CD4-positive, alpha-beta T cell treated with Interleukin-15 for 4 hours (primary cell): Measurements from ENCODE around the gene ZNF410.
A peak's percentile ranks its signal among the peaks of the same experiment; 100 is the strongest.
"Not testable (repeated sequence)": the region's sequence is repeated elsewhere in the genome, so short reads cannot be mapped to it uniquely, and the experiment has no call there.

Experiments used
- DNase-seq: peaks from one replicate; pipeline ENCODE4 v3.0.0-alpha.2; 2020; ENCODE audit warnings: low spot score

The ZNF410 gene, protein sequence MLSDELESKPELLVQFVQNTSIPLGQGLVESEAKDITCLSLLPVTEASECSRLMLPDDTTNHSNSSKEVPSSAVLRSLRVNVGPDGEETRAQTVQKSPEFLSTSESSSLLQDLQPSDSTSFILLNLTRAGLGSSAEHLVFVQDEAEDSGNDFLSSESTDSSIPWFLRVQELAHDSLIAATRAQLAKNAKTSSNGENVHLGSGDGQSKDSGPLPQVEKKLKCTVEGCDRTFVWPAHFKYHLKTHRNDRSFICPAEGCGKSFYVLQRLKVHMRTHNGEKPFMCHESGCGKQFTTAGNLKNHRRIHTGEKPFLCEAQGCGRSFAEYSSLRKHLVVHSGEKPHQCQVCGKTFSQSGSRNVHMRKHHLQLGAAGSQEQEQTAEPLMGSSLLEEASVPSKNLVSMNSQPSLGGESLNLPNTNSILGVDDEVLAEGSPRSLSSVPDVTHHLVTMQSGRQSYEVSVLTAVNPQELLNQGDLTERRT

DNA sequence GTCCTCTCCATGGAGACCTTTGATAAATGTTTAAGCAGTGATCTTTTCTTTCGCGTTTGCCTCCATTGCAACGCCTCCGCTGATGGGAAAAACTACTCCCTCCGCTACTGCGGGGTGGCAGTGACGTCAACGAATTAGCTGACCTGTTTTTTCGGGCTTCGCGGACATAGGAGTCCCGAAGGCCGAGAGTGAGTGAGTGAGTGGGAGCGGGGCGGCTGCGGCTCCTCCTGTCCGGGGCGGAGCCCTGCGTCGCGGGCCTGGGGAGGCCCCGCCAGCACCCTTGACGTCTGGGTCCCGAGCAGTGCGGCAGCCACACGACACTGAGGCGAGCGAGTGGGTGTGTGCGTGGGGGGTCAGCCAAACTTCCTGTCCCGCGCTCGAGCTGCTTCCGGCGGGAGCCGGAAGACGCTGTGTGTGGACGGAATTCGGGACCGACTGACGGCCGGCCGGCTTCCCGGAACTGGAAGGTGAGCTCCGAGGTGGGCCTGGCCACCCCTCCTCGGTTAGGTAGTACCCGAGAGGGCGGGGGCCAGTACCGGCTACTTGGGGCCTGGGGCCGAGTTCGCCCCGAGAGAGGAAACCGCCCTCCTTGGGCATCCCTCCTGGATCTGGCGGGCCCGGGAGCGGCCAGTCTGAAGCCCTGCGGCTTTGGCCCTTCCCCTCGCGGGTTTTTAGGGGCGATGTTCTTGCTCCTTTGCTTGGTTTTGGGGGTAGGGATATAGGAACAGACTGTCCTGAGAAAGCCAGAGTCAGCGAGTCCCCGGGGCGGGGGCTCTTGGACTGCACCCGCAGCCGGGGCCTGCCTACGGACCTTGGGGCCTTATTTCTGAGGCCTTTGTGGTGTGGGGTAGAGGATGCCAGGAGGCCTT is at the start of gene ZNF410:
Gene ZNF410 (plus strand): TSS at position 411 of the 869 bp plus-strand sequence. CDS start 5,317 bp downstream, outside the sequence.
- peak; percentile 83 for DNase-seq

DNA sequence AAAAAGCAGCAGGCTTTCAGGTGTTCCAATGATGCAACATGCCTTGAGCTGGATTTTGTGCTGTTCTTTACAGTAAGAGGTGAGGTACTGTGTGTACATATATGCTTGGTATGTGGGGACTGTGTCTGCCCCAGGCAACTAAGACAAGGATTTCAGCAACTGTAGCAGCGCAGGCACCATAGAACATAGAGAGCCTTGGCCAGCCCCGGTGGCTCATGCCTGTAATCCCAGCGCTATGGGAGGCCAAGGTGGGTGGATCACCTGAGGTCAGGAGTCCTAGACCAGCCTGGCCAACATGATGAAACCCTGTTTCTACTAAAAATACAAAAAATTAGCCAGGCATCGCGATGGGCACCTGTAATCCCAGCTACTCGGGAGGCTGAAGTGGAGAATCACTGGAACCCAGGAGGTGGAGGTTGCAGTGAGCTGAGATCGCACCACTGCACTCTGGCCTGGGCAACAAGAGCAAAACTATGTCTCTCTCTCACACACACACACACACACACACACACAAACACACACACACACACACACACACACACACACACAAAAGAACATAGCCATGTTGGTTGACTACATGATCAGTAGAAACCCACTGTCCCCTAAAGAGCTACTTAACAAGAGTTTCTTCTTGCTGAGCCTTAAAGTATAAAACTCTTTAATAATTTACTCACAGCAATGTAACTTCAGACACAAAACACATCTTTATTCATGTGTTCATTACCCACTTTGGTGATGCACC is 48.2 kb upstream of the ZNF410 start:
- DNase-seq: not testable (repeated sequence)

DNA sequence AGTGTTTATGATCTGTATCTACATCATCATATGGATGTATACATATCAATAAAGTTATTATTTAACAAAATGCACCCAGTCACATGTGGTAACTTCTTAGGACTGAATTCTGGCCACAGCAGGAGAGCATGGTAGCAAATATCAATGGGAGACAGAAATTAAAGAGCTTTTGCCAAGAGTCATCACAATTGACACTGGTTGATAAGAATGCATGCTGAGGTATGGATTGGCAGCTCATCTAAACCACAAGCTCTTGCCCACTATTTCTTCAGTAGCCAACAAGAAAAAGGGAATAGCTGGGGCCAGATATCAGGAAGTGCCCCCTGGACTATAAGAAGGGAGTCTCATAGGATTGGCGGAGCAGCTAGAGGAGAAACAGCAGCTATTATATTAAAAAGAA is 44.5 kb upstream of the ZNF410 start:
- no peak for DNase-seq

DNA sequence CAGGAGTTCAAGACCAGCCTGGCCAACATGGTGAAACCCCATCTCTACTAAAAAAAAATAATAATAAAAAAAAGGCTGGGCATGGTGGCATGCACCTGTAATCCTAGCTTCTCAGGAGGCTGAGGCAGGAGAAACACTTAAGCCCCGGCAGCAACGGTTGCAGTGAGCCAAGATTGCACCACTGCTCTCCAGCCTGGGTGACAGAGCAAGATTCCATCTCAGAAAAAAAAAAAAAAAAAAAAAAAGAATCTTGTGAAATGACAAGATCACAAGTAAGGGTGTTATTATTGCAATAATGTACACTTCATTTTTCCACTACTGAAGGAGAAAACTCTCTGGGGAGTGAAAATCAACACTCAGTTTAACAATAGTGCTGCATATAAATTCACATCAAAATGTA is 43.8 kb upstream of the ZNF410 start:
- DNase-seq: no peak

DNA sequence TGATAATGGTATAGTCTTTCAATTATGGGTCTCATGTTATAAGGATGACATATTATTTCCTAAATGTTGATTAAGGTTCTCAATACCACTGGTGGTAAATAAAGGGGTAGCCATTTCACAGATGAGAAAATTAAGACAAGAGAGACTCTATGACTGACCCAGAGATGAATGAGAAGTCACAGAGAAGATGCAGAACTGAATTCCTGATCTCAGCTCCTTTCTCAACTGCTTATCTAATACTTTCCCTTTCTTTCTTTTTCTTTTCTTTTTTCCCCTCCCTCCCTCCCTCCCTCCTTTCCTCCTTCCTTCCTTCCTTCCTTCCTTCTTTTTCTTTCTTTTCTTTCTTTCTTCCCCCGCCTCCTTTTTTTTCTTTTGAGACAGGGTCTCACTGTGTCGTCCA is 43.4 kb upstream of the ZNF410 start:
- DNase-seq: no peak

DNA sequence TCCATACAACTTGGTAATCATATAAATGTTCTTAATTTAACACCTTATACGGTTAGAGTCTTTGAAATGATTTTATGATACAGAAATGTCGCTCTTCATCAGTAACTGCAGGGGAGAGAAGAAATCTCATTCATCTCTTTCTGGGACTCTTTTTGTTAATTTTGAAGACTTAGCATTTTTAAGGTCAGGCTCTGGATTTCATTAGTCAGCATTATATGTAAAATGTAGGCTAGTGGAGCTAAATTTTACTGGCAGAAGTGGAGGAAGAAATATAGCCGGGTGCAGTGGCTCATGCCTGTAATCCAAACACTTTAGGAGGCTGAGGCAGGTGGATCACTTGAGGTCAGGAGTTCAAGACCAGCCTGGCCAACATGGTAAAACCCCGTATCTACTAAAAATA is 39.7 kb upstream of the ZNF410 start:
- DNase-seq: no peak

DNA sequence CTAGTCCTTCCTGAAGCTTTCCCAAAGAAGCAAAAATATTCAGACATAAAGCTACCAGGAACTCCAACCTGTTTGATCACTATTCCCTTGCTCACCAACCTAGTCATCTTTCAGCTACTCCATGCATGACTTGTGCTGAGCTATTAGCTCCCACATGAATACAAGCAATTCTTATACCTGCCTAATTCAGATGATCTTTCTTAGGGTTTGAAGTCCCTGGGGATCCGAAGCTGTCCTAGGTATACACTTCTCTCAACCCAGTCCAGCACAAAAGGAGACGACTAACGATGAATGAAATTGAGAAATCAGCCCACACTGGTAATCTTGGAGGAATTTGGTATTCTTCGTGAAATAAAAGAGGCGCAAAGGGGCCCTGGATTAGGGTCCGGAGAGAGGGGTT is 35.7 kb upstream of the ZNF410 start:
- DNase-seq: no peak

DNA sequence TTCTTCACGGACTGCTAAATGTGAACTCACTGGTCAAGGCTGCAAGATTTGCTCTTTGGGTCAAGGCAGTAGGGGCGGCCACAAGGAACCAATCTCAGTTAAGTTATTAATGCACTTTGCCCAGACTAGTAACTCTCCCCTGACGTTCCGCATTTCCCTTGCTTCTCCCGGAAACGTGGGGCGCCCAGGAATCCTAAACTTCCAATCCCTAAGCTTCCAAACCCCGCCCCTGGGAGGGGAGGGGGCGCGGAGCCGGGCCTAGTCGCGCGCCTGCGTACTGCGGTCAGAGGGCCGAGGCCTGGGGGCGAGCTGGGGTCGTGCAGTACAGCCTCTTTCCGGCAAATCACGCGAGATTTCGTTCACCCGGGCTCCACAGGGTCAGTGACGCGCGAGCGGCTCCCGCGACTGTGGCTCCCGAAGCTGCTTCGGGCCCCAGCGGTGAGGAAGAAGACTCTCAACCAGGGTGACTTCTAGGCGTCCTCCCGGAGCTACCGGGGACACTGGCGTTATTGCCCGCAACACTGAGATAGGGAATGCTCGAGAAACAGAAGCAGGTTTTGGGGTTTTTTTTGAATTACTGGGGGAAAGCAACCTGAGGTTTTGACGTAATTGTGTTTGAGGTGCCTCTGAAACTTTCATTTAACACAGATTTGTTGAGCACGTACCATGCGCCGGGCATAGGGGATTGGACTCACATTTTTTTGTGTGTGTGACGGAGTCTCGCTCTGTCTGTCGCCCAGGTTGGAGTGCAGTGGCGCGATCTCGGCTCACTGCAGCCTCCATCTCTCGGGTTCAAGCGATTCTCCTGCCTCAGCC is 34.9 kb upstream of the ZNF410 start, which contains the start of gene PTGR2:
Gene PTGR2 (plus strand): TSS at position 265 of the 816 bp plus-strand sequence. CDS start 7,032 bp downstream, outside the sequence.
- DNase-seq: peak; percentile 92

DNA sequence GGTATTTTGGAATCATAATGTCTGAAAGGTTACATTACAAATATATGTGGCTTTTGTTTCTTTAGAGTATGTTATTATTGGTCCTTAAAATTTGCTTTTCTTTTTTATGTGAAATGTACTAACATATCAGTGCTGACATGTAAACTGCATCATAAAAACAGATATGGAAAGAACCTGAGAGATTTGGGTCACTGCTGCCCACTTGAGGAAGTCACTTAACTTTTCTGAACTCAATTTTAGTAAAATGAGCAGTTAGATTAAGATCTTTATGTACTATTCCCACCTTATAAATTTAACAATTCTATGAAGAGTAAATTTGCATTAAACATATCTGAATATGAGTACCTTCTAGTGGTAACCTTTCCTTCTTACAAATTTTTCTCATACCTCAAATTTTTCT is 27.5 kb upstream of the ZNF410 start:
- no peak for DNase-seq

DNA sequence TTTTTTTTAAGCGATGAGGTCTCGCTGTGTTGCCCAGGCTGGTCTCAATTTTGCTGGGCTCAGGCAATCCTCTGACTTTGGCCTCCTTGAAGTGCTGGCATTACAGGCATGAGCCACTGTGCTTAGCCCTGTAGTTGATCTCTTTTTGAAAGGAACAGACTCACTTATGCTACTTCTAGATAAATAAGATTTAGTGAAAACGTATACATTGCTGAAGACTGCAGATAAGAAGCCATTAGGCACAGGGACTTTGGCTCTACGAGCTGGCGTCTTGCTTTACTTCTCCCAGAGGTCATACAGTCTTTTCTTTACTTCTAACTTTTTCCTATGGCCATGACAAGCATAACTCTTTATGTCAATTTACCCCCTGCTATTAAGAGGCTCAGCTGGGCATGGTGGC is 25.6 kb upstream of the ZNF410 start:
- no peak for DNase-seq

DNA sequence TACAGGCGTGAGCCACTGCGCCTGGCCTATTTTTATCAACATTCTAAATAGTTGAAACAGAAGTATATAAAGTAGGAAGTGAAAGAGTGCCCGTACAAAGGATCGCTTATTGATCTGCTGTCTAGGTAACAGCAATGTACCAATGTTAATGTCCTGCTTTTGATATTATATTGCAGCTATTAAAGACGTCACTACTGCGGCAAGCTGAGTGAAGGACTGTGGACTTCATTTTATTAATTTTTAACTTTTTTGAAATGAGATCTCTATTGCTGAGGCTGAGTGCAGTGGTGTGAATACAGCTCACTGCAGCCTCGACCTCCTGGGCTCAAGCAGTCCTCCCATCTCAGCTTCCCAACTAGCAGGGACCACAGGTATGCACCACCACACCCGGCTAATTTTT is 24.2 kb upstream of the ZNF410 start:
- DNase-seq: no peak

DNA sequence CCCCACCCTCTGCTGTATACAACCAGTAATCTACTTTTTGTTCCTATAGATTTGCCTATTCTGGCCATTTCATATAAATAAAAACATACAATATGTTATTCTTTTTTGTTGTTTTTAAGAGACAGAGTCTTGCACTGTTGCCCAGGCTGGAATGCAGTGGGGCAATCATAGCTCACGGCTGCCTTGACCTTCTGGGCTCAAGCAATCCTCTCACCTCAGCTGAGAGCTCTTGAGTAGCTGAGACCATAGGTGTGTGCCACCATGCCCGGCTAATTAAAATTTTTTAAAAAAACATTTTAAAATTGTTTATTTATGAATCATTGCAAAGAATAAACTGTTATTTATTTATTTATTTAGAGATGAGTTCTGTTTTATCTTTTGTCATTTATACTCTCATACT is 23.4 kb upstream of the ZNF410 start:
- DNase-seq: no peak

DNA sequence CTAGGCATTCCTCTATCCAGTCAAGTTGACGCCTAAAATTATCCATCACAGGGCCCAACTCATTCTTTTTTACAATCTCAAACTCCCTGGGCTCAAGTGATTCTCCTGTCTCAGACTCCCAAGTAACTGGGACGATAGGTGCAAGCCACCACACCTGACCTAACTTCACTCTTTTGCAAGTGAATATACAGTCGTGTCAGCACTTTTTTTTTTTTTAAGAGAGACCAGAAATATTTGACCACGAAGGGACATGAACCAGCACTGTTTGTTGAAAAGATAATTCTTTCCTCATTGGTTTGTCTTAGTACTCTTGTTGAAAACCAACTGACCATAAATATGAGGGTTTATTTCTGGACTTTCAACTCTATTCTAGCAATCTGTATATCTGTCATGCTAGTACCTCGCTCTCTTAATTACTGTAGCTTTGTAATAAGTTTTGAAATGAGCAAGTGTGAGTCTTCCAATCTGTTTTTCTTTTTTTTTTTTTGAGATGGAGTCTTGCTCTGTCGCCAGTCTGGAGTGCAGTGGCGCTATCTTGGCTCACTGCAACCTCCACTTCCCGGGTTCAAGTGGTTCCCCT is 21.0 kb upstream of the ZNF410 start:
- DNase-seq: no peak

DNA sequence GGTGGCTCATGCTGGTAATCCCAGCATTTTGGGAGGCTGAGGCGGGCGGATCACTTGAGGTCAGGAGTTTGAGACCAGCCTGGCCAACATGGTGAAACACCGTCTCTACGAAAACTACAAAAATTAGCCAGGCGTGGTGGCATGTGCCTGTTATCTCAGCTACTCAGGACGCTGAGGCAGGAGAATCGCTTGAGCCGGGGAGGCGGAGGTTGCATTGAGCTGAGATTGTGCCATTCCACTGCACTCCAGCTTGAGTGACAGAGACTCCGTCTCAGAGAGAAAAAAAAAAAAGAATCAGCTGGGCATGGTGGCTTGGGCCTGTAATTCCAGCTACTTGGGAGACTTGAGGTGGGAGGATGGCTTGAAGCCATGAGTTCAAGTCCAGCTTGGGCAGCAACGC is 16.9 kb upstream of the ZNF410 start:
- not testable (repeated sequence) for DNase-seq

DNA sequence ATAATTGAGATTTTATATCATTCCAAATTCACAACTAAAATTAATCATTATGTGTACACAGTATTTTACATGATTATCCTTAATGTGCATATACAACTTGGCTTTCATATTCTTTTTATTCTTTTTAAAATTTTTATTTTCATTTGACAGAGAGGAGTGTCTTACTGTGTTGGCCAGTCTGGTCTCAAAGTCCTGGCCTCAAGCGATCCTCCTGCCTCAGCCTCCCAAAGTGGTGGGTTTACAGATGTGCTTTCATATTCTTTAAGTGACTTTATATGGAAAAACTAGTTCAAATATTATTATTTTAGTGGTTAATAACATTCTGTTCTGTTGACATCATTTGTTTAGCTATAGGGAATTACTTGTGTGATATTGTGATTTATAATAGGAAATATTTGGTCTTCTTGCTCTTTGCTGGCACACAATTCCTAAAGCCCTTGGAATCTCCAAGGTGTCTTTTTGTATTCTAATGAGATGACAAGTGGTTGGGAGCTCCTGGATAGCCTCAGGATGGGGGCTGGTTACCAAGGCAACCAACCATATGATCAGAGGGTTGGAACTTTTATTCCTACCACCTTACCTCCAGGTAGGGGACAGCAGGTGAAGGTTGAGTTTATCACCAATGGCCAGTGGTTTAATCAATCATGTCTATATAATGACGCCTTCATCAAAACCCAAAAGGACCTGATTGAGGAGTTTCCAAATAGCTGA is 16.0 kb upstream of the ZNF410 start:
- no peak for DNase-seq

DNA sequence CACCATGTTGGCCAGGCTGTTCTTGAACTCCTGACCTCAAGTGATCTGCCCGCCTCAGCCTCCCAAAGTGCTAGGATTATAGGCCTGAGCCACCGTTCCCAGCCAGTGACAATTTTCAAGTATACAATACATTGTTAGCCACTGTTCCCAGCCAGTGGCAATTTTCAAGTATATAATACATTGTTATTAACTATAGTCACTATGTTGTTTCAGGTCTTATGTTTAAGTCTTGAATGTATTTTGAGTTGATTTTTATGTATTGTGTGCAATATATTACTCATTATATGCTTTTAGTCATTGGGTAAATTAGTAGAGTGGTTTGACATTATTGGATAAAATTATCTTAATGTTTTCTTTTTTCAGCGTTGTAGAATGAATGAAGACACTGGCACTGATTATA is 13.0 kb upstream of the ZNF410 start:
- DNase-seq: no peak

DNA sequence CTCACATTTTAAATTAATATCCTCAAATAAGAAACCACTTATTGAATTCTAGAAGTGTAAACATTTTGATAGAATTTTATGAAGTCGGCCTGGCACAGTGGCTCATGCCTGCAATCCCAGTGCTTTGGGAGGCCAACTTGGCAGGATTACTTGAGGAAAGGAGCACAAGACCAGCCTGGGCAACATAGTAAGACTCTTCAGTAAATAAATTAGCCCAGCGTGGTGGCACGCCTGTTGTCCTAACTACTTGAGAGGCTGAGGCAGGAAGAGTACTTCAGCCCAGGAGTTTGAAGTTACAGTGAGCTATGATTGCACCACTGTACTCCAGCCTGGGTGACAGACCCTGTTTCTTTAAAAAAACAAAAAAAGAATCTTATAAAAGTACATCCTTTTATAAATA is 8.9 kb upstream of the ZNF410 start:
- DNase-seq: no peak

DNA sequence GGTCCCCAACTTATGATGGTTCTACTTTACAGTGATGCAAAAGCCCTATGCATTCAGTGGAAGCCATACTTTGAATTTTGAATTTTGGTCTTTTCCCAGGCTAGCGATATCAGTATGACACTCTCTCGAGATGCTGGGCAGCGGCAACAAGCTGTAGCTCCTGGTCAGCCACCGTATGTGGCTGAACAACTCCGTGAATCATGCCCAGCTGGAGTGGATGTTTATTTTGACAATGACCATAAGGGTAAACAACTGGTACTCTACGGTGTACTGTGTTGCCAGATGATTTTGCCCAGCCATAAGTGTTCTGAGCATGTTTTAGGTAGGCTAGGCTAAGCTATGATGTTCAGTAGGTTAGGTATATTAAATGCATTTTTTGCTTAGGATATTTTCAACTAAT is 8.2 kb upstream of the ZNF410 start:
- DNase-seq: no peak

DNA sequence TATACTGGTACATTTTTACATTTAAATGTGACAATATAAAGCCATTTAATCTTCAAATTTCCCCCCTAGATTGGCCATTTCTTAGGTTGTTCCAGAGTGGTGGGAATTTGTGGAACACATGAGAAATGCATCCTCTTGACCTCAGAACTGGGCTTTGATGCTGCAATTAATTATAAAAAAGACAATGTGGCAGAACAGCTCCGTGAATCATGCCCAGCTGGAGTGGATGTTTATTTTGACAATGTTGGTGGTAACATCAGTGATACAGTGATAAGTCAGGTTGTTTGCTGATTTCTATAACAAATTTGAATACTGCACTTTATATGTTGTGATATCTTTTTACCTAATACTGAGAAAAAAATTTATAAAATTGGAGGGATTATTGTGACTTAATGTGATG is 7.6 kb upstream of the ZNF410 start:
- no peak for DNase-seq

DNA sequence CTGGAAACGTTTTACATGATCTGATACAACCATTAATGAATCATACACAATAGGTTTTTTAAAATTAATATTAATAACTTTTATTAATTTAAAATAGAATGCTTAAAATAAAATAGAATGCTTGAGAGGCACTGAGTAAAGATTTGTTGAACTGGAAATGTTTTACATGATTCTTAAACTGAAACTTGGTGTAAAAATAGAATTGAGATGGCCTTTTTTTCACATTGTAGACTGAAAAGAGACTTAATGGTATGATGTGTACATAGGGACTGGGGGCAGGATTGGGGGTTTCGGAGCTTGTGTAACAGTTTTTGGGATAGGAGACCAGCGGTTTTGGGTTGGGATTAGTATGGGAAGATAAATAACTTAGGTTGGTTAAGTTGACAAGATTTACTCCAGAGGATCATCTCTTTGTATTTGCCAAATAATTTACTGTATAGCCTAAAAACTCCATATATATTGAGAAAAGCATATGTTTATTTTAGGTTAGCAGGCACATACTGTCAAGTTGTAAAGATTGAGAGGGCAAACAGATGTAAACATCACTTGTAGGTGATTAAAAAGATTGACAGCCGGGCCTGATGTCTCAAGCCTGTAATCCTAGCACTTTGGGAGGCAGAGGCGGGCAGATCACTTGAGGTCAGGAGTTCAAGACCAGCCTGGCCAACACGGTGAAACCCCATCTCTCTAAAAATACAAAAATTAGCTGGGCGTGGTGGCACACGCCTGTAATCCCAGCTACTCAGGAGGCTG is 2.0 kb upstream of the ZNF410 start:
- DNase-seq: no peak
